ENCODE data around the gene SLC16A11.

Gene SLC16A11

DNA sequence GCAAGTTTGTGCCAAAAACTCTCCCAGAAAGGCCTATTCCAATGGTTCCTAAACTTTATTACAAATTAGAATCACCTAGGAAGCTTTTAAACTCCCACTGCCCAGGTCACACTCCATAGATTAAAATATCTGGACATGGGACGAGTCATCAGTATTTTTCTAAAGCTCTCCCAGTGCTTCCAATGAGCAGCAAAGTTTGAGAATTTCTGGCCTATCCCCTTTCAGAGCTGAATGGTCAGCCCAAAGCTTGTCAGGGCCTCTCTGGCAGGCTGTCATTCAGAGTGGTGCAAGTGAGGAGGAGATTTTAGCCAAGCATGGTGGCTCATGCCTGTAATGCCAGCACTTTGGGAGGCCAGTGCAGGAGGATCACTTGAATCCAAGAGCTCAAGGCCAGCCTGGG is 18.6 kb downstream of the SLC16A11 start:
- DNase-seq: no peak

DNA sequence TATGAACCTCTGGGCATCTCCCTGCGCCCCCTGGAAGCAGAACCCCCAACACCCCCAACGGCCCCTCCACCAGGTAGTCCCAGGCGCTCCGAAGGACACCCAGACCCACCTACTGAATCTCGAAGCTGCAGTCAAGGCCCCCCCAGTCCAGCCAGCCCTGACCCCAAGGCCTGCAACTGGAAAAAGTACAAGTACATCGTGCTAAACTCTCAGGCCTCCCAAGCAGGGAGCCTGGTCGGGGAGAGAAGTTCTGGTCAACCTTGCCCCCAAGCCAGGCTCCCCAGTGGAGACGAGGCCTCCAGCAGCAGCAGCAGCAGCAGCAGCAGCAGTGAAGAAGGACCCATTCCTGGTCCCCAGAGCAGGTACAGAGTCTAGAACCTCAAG is 19.5 kb downstream of the SLC16A11 start:
- DNase-seq: no peak

GRCh38 chr17:7023576-7024401 is 20.1 kb downstream of the SLC16A11 start:
- peak; percentile 91 to 95 (median 93) for DNase-seq

- no peak for DNase-seq
These were observed 20.9 kb downstream of the SLC16A11 start, which contains the start of gene BCL6B for GRCh38 chr17:7022781-7023571. BCL6B (plus strand) TSS chr17:7023050; CDS start chr17:7023672, 622 bp downstream.

DNA sequence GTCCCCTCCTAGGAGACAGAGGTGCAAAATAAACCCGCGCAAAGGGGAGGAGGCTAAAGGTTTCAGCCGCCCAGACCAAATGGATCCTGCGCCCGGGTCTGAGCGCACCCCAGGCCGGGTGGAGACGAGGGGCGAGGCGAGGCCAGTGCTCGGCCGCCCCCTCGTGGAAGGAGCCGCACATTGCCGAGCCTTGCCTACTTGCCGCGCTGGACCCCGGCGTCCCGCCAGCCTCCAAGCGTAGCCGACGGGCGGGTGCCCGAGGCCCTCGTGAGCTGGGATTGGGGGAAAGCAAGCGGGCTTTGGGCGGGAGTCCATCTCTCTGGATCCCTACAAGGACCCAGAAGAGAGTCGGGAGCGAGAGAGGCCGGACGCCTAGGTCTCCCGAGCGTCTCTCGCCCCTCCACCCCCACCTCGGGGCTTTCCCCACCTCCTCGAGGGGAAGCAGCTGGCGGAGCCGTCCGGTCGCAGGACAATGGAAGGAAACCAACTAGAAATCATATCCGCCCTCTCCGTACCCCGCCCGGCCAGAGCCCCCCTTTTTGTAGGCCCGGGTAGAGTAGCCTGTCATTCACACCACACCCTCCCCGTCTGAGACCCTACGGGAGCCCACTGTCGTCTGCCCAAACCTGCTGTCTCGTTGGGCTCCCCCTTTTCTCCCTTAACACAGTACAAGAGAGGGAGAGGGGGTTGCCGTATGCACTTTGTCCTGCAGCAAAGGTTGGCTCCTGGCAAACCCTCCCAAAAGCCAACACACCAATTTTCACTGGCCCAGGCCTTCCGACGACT is 21.7 kb downstream of the SLC16A11 start:
- DNase-seq: peak; percentile 64 to 77 (median 70)

- DNase-seq: no peak
These were observed 22.8 kb downstream of the SLC16A11 start for GRCh38 chr17:7020894-7021664.

DNA sequence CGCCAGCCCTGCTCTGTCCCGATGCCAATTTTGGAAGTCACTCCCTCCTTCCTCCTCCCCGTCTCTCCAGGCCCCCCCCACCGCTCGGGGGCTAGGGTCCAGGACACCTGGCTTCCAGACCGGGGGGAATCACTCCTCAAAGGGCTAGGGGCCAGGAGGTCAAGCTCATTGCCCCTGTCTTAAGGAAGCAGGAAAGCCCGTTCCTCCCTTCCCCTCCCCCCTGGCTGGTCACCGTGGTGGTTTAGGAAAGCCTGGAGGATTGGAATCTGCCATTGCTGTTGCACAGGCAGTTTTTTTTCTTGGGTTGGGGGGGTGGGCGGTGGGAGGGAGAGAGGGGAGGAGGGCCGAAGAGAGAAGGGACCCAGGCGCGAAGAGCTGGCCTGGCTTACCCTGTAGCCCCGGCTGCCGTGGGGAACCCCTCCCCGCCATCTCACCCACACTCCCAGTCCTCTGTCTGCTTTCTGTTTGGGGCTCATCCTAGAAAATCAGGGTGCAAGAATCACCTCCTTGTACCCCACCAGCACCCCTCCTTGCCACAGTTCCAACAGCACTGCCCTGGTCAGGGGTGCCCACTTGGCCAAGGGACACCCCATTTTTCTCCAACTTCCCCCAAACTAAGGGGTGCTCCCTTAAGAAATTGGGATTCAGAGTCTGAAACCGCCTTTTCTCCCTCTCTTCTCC is 23.9 kb downstream of the SLC16A11 start:
- DNase-seq: no peak

DNA sequence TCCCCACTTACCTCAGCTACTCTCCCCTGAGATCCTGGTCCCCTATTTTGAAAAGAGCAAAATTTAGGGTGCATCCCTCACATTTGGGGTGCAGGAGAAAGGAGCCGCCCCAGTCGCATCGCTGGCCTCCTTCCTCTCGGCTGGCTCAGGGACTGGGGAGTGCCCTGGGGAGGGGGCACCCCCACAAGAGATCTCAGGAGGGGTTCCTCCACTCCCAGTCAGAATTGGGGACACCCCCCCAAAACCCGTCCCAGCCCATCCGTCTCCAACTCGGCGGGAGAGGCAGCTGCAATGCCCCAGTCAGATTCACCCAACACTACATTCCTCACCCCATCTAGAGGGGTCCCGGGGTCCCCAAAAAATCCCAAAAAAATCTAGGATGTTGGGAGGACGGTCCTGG is 24.5 kb downstream of the SLC16A11 start:
- DNase-seq: no peak

DNA sequence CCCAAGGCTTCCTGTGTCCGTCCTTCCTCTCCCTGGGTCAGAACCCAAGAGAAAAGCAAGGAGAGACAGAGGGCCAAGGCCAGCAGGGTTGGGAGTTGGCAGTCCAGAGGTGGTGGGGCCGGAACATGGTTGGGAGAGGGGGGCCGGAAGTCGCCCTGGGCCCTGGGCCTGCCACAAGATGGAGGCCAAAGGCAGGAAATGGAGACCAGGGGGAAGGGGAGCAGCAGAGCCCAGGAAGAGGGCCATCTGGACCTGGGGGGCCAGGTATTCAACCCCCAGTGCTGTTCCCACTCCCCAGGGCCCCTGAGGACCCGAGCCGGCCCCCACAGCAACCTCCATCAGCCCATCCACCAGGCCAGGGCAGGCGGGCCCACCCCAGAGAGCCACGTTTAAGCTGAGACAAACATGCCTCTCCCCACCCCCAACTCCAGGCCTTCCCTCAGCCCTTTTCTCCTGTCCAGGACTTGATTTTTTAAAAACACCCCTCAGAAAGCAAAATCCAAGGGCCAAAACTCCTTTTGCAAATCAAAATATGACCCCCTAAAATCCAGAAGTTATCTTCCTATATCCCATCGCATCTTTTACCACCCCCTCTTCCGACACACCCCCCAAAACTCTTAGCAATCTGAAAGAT is 25.4 kb downstream of the SLC16A11 start:
- no peak for DNase-seq

DNA sequence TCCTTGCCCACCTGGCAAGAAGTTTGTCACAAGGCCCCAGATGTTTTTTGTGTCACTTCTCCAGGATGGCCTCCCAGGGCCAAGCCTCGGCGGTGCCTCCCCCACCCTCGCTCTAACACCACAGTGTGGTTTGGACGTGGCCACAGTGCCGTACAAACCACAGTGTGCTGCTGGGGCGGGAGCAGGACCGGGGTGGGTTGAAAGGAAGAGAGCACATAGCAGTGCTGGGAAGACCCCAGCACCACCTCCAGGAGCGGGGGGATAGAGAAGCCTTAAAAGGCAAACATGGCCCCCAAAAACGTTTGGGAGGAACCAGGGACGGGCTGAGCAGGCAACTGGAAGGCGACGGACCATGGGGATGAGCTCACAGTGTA is 26.1 kb downstream of the SLC16A11 start:
- DNase-seq: peak in 1 of 5 experiments; percentile 47

- no peak for DNase-seq
These were observed 26.7 kb downstream of the SLC16A11 start for GRCh38 chr17:7016886-7017826.

DNA sequence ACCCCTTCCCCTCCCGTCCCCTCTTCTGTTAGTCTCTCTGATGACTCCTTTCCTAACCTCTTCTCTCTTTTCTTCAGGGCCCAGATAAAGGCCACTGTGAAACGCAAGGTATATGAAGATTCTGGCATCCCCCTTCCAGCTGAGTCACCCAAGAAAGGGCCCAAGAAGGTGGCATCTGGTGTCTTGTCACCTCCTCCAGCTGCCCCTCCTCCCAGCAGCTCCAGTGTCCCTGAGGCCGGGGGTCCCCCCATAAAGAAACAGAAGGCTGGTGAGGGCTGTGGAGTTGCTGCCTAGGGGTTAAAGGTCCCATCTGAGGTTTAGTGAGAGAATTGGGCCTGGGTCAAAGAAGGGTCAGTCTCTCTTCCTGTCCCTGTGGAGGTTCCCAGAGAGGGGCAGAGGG is 27.5 kb downstream of the SLC16A11 start:
- peak in 1 of 5 experiments; percentile 19 for DNase-seq

GRCh38 chr17:7014995-7015958 is 28.6 kb downstream of the SLC16A11 start:
- peak; percentile 62 to 92 (median 80) for DNase-seq

DNA sequence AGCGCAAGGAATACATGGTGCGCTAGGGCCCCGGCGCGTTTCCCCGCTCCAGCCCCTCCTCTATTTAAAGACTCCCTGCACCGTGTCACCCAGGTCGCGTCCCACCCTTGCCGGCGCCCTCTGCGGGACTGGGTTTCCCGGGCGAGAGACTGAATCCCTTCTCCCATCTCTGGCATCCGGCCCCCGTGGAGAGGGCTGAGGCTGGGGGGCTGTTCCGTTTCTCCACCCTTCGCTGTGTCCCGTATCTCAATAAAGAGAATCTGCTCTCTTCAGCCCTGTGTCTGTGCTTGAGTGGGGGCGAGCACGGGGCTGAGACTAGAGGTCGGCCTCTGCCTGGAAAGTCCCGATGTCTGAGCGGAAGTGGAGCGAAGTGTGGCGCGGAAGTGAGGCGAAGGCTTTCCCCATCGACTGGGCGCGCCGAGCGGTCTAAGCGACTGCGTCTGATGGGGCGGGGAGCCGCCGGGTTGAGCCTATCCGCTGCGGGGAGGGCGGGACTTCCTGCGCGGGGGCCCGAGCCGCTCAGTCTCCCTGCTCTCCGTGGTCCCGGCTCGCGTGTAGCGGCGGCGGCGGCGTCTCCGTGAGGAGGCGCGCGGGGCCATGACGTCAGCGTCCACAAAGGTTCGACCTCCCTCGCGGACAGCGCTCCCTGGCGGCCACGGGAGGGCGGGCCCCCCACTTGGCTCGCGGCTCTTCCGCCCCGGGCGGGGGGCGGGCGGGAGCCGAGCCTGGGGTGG is 29.5 kb downstream of the SLC16A11 start:
- peak; percentile 97 to 100 (median 98) for DNase-seq

GRCh38 chr17:7011942-7012254 is 32.0 kb downstream of the SLC16A11 start:
- no peak for DNase-seq

DNA sequence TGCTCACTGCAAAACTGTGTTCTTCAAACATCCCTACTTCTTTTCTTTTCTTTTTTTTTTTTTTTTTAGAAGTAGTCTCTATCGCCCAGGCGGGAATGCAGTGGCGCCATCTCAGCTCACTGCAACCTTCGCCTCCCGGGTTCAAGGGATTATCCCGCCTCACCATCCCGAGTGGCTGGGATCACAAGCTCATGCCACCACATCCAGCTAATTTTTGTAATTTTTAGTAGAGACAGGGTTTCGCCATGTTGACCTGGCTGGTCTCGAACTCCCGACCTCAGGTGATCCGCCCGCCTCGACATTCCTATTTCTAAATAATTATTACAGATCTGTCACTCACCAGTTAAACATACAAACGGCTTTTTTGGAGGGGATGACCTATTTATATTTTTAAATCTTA is 32.5 kb downstream of the SLC16A11 start:
- no peak for DNase-seq

GRCh38 chr17:7010523-7010922 is 33.4 kb downstream of the SLC16A11 start:
- no peak for DNase-seq

GRCh38 chr17:7007143-7007542 is 36.7 kb downstream of the SLC16A11 start:
- DNase-seq: no peak

Measured in T-helper 2 cell (primary cell).